Naive thymus-derived CD8-positive, alpha-beta T cell (primary cell): Measurements from ENCODE around the gene TSNAX. TPM values are rescaled to one million over a fixed set of nuclear protein-coding genes. Genes with fewer than 3 reads are reported as not detected.
"Not testable (repeated sequence)": the region's sequence is repeated elsewhere in the genome, so short reads cannot be mapped to it uniquely, and the experiment has no call there.

Experiments used
- ATAC-seq, 2 donors: fragments of 150-1000 bp; cut with Tn5 transposase in 1 of 2; sonication (Bioruptor Pico), chemical (Tn5 transposase) in 1 of 2; 1 replicate in 1 of 2; 2 replicates in 1 of 2; pipeline ENCODE4 v1.10.0; 2021; ENCODE audit warnings: mild to moderate bottlenecking in 2 of 2, moderate library complexity in 2 of 2
- POLR2A ChIA-PET: fragments of 350-600 bp; sonication (Branson Sonifier 250); formaldehyde crosslinking; loops from one replicate; lab custom pipeline; 2021; ENCODE audit warnings: antibody characterized with exemption; lab: Charles Lee
- DNase-seq, 10 donors: peaks; one replicate each; pipeline versions ENCODE4 v3.0.0 to v3.0.0-alpha.2; 2020 to 2022
- H3K27ac Mint-ChIP-seq, 10 donors: one replicate each; pipeline ENCODE4 v1.8.0; 2020 to 2022; ENCODE audit warnings: mild to moderate bottlenecking in 10 of 10, mixed read lengths in 10 of 10, moderate library complexity in 4 of 10, inconsistent platforms in 1 of 10
- H3K27me3 Mint-ChIP-seq, 5 donors: one replicate each; pipeline ENCODE4 v1.8.0; 2021 to 2022; ENCODE audit warnings: mixed read lengths in 5 of 5
- H3K36me3 Mint-ChIP-seq, 3 donors: one replicate each; pipeline ENCODE4 v1.8.0; 2020 to 2022; ENCODE audit warnings: mixed read lengths in 3 of 3, mild to moderate bottlenecking in 2 of 3, inconsistent platforms in 1 of 3
- H3K4me1 Mint-ChIP-seq, 4 donors: one replicate each; pipeline ENCODE4 v1.8.0; 2021 to 2022; ENCODE audit warnings: mixed read lengths in 4 of 4
- H3K4me3 Mint-ChIP-seq, 10 donors: one replicate each; pipeline ENCODE4 v1.8.0; 2020 to 2022; ENCODE audit warnings: mild to moderate bottlenecking in 10 of 10, mixed read lengths in 10 of 10, moderate library complexity in 6 of 10, inconsistent platforms in 1 of 10
- H3K9me3 Mint-ChIP-seq, 9 donors: one replicate each; pipeline ENCODE4 v1.8.0; 2020 to 2022; ENCODE audit warnings: mixed read lengths in 9 of 9, mild to moderate bottlenecking in 3 of 9, inconsistent platforms in 1 of 9, moderate library complexity in 1 of 9
- polyA plus RNA-seq, 3 donors: library from polyadenylated mRNA; unstranded; fragments of 300-500 nt; fragmentation: Illumina TruSeq; gene quantifications; one replicate each; pipeline ENCODE4 v1.2.3, GENCODE V29; 2021
- total RNA-seq, 8 experiments: library from RNA in 2 of 8; stranded (reverse) in 2 of 8; gene quantifications; one replicate each; pipeline ENCODE4 v1.2.3 and lab custom pipeline; 2021 to 2026

The TSNAX gene
- total and polyA plus RNA-seq, 5 experiments from 2014 or later = 54.0 to 99.7 (median 80.9) TPM

DNA sequence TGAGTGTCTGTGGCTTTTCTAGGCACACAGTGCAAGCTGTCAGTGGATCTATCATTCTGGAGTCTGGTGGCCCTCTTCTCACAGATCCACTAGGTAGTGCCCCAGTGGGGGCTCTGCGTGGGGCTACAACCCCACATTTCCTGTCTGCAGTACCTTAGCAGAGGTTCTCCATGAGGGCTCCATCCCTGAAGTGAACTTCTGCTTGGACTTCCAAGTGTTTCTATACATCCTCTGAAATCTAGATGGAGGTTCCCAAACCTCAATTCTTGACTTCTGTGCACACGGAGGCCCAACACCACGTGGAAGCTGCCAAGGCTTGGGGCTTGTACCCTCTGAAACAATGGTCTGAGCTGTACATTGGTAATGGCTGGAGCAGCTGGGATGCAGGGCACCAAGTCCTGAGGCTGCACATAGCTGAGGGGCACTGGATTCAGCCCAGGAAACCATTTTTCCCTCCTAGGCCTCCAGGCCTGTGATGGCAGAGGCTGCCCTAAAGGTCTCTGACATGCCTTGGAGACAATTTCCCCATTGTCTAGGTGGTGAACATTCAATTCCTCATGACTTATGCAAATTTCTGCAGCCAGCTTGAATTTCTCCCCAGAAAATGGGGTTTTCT lies 29.2 kb upstream of the TSNAX start:
- POLR2A ChIA-PET = no interaction called here
- ATAC-seq = no peak
- DNase-seq = no peak
- H3K36me3 Mint-ChIP-seq = peaks cover 0 to 32% (median 15%) of the 10 kb centered on the region in 3 donors
- H3K27ac Mint-ChIP-seq = no peak overlapping the region
- H3K27me3 Mint-ChIP-seq = peaks cover 3 to 23% (median 6%) of the 10 kb centered on the region in 5 donors
- no peaks in the 10 kb centered on the region for H3K4me1 Mint-ChIP-seq
- H3K4me3 Mint-ChIP-seq = no peak overlapping the region
- peaks cover 8 to 41% (median 26%) of the 10 kb centered on the region in 9 donors for H3K9me3 Mint-ChIP-seq

- no peak for DNase-seq
- no peak for ATAC-seq
- H3K27ac Mint-ChIP-seq = no peak overlapping the region
Measured at GRCh38 chr1:231500666-231501065, 27.8 kb upstream of the TSNAX start.

GRCh38 chr1:231503168-231503567 lies 25.3 kb upstream of the TSNAX start:
- peaks cover 0 to 27% (median 13%) of the 10 kb centered on the region in 3 donors for H3K36me3 Mint-ChIP-seq
- POLR2A ChIA-PET, H3K4me1 Mint-ChIP-seq, H3K27ac Mint-ChIP-seq, DNase-seq, ATAC-seq, H3K4me3 Mint-ChIP-seq: not testable (repeated sequence)
- H3K9me3 Mint-ChIP-seq = peaks cover 4 to 32% (median 20%) of the 10 kb centered on the region in 9 donors
- H3K27me3 Mint-ChIP-seq = peaks cover 9 to 39% (median 21%) of the 10 kb centered on the region in 5 donors

More at GRCh38 chr1:231500666-231501065, 27.8 kb upstream of the TSNAX start:
- Mint-ChIP-seq H3K9me3 (peaks cover 8 to 41% (median 27%) of the 10 kb centered on the region in 9 donors), H3K4me3 (no peak overlapping the region), H3K27me3 (peaks cover 2 to 30% (median 12%) of the 10 kb centered on the region in 5 donors), H3K36me3 (peaks cover 0 to 32% (median 15%) of the 10 kb centered on the region in 3 donors), H3K4me1 (no peaks in the 10 kb centered on the region)
- POLR2A ChIA-PET = no interaction called here

- Mint-ChIP-seq H3K4me3 (no peak overlapping the region), H3K27ac (no peak overlapping the region)
- POLR2A ChIA-PET = no interaction called here
Measured at GRCh38 chr1:231507476-231508355, 20.8 kb upstream of the TSNAX start.

GRCh38 chr1:231508497-231508896 lies 20.0 kb upstream of the TSNAX start:
- Mint-ChIP-seq H3K4me1 (no peaks in the 10 kb centered on the region), H3K27ac (no peak overlapping the region), H3K27me3 (peaks cover 12 to 29% (median 25%) of the 10 kb centered on the region in 5 donors), H3K36me3 (peaks cover 0 to 4% (median 0%) of the 10 kb centered on the region in 3 donors), H3K9me3 (peaks cover 0 to 5% (median 0%) of the 10 kb centered on the region in 9 donors), H3K4me3 (no peak overlapping the region)
- DNase-seq = no peak
- POLR2A ChIA-PET = no interaction called here
- ATAC-seq = no peak

More at GRCh38 chr1:231507476-231508355, 20.8 kb upstream of the TSNAX start:
- no peak for DNase-seq
- no peak for ATAC-seq
- peaks cover 12 to 37% (median 25%) of the 10 kb centered on the region in 5 donors for H3K27me3 Mint-ChIP-seq
- H3K9me3 Mint-ChIP-seq = peaks cover 0 to 5% (median 0%) of the 10 kb centered on the region in 9 donors
- H3K36me3 Mint-ChIP-seq = peaks cover 0 to 4% (median 0%) of the 10 kb centered on the region in 3 donors
- H3K4me1 Mint-ChIP-seq = no peaks in the 10 kb centered on the region

DNA sequence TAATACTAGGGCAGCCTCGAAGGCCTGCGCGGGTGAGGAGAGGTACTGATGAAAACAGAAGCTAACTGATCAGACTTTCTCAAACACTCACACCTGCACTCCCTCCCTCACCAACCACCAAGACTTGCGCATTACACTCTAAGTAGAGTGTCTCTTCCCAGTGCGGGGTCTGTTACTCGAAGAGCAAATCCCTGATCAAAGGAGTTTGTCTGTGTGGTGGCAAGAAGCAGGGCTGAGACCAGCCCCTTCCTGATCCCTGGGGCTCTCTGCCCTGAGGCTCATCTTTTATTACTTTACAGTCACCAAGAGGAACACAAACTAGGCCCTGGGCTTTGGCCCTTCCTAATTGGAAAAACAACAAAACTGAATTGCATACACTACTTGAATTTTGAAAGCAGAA lies 19.5 kb upstream of the TSNAX start:
- Mint-ChIP-seq H3K36me3 (peaks cover 0 to 4% (median 0%) of the 10 kb centered on the region in 3 donors), H3K4me3 (no peak overlapping the region), H3K27me3 (peaks cover 12 to 26% (median 25%) of the 10 kb centered on the region in 5 donors), H3K9me3 (peaks cover 0 to 5% (median 0%) of the 10 kb centered on the region in 9 donors), H3K27ac (no peak overlapping the region), H3K4me1 (no peaks in the 10 kb centered on the region)
- POLR2A ChIA-PET = no interaction called here
- DNase-seq (no peak), ATAC-seq (no peak)

- H3K9me3 Mint-ChIP-seq = no peaks in the 10 kb centered on the region
- H3K4me1 Mint-ChIP-seq = peaks cover 0 to 6% (median 0%) of the 10 kb centered on the region in 4 donors
- no peak for ATAC-seq
- H3K4me3 Mint-ChIP-seq = no peak overlapping the region
- POLR2A ChIA-PET = no interaction called here
- H3K27me3 Mint-ChIP-seq = peaks cover 3 to 20% (median 14%) of the 10 kb centered on the region in 5 donors
- DNase-seq = no peak
- H3K27ac Mint-ChIP-seq = no peak overlapping the region
- no peaks in the 10 kb centered on the region for H3K36me3 Mint-ChIP-seq
Measured at GRCh38 chr1:231512147-231512698, 16.2 kb upstream of the TSNAX start.

GRCh38 chr1:231515748-231516147 lies 12.7 kb upstream of the TSNAX start:
- Mint-ChIP-seq H3K36me3 (no peaks in the 10 kb centered on the region), H3K27ac (no peak overlapping the region), H3K9me3 (no peaks in the 10 kb centered on the region), H3K4me3 (no peak overlapping the region), H3K27me3 (peaks cover 2 to 31% (median 12%) of the 10 kb centered on the region in 5 donors), H3K4me1 (peaks cover 0 to 6% (median 0%) of the 10 kb centered on the region in 4 donors)
- ATAC-seq (no peak), DNase-seq (no peak)
- POLR2A ChIA-PET = no interaction called here

DNA sequence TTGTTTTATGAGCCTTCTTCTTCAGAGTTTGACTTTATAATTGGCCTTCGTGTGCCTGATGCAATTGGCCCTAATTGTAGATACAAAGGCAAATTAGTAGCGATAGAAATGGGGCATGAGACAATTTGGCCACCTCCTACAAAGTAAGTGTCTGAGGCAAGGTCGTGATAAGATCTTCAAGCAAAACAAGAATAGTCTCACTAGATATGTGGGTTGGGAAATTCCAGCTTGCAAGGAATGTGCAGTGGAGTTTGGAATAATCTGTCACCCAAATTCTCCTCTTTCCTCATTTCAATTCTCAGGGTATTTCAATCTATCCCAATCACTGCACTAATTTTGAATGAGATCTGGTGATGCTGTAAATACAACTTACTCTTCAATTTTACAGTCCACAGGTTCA lies 11.4 kb upstream of the TSNAX start:
- Mint-ChIP-seq H3K27ac (no peak overlapping the region), H3K36me3 (no peaks in the 10 kb centered on the region), H3K4me3 (no peak overlapping the region), H3K9me3 (no peaks in the 10 kb centered on the region), H3K27me3 (peaks cover 2 to 31% (median 12%) of the 10 kb centered on the region in 5 donors), H3K4me1 (peaks cover 0 to 6% (median 0%) of the 10 kb centered on the region in 4 donors)
- ATAC-seq (no peak), DNase-seq (no peak)
- POLR2A ChIA-PET = no interaction called here

- no peak for DNase-seq
- Mint-ChIP-seq H3K27me3 (peaks cover 2 to 31% (median 12%) of the 10 kb centered on the region in 5 donors), H3K4me3 (no peak overlapping the region), H3K9me3 (no peaks in the 10 kb centered on the region), H3K36me3 (no peaks in the 10 kb centered on the region), H3K27ac (no peak overlapping the region), H3K4me1 (peaks cover 0 to 6% (median 0%) of the 10 kb centered on the region in 4 donors)
- no peak for ATAC-seq
- POLR2A ChIA-PET = no interaction called here
Measured at GRCh38 chr1:231518485-231519034, 9.9 kb upstream of the TSNAX start.

DNA sequence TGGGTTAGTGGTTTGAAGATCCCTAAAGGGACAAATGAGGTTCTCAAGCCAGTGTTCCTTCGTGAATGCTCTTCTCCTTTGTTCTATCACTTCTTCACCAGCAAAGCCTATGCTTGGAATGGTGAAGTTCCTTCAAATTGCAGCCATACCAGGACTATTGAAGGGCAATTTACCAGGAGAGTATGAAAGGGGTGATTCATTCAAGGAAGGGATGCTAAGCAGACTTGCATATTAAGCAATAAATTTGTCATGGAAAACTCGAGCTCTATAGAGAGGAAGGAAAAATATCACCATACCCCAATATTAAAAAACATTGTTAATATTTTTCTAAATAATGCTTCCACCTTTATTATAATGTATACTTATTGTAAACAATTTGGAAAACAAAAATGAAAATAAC lies 9.3 kb upstream of the TSNAX start:
- Mint-ChIP-seq H3K36me3 (no peaks in the 10 kb centered on the region), H3K27ac (no peak overlapping the region), H3K27me3 (peaks cover 2 to 31% (median 12%) of the 10 kb centered on the region in 5 donors), H3K4me1 (peaks cover 0 to 6% (median 0%) of the 10 kb centered on the region in 4 donors), H3K4me3 (no peak overlapping the region), H3K9me3 (no peaks in the 10 kb centered on the region)
- DNase-seq (no peak), ATAC-seq (no peak)
- POLR2A ChIA-PET = no interaction called here

- POLR2A ChIA-PET = no interaction called here
- H3K27ac Mint-ChIP-seq = no peak overlapping the region
Measured at GRCh38 chr1:231522038-231522437, 6.4 kb upstream of the TSNAX start.

More at GRCh38 chr1:231522038-231522437, 6.4 kb upstream of the TSNAX start:
- ATAC-seq = no peak
- DNase-seq = no peak
- Mint-ChIP-seq H3K27me3 (peaks cover 2 to 16% (median 6%) of the 10 kb centered on the region in 5 donors), H3K4me1 (no peaks in the 10 kb centered on the region), H3K4me3 (no peak overlapping the region), H3K9me3 (no peaks in the 10 kb centered on the region), H3K36me3 (no peaks in the 10 kb centered on the region)
